Activated CD4-positive, CD25-positive, alpha-beta regulatory T cell treated with anti-CD3 and anti-CD28 coated beads, Interleukin-2, amount 50 U/mL, for 72 hours (primary cell): ENCODE measurements around the gene HOXD3.

Experiments used
- DNase-seq: peaks from one replicate; pipeline ENCODE4 v3.0.0; 2021

The HOXD3 gene

GRCh38 chr2:176156807-176157498 lies at the start of gene HOXD3:
Gene HOXD3 (plus strand): TSS chr2:176157307. CDS start chr2:176169115, 11,808 bp downstream.
- no peak for DNase-seq

GRCh38 chr2:176107731-176108181 lies 49.4 kb upstream of the HOXD3 start:
- no peak for DNase-seq

GRCh38 chr2:176109192-176109901 lies 47.8 kb upstream of the HOXD3 start:
- no peak for DNase-seq

GRCh38 chr2:176109946-176110345 lies 47.2 kb upstream of the HOXD3 start:
- no peak for DNase-seq

- DNase-seq, result no peak
These were observed 46.4 kb upstream of the HOXD3 start for GRCh38 chr2:176110415-176111308.

GRCh38 chr2:176111309-176111663 lies 45.8 kb upstream of the HOXD3 start:
- DNase-seq, result no peak

GRCh38 chr2:176111846-176112374 lies 45.2 kb upstream of the HOXD3 start:
- DNase-seq, result no peak

GRCh38 chr2:176112375-176113302 lies 44.5 kb upstream of the HOXD3 start:
- DNase-seq, result no peak

- no peak for DNase-seq
These were observed 42.8 kb upstream of the HOXD3 start for GRCh38 chr2:176114120-176114929.

GRCh38 chr2:176114930-176115625 lies 42.0 kb upstream of the HOXD3 start:
- no peak for DNase-seq

- no peak for DNase-seq
These were observed 41.0 kb upstream of the HOXD3 start, which contains the start of gene HOXD10 for GRCh38 chr2:176115883-176116813. Gene HOXD10 (plus strand): TSS chr2:176116778. CDS start chr2:176116834, 56 bp downstream.

GRCh38 chr2:176117162-176117822 lies 39.8 kb upstream of the HOXD3 start:
- DNase-seq, result no peak

- DNase-seq, result no peak
These were observed 39.2 kb upstream of the HOXD3 start for GRCh38 chr2:176117823-176118371.

GRCh38 chr2:176118601-176119339 lies 38.3 kb upstream of the HOXD3 start:
- no peak for DNase-seq

GRCh38 chr2:176120364-176121189 lies 36.5 kb upstream of the HOXD3 start:
- no peak for DNase-seq

- no peak for DNase-seq
These were observed 35.7 kb upstream of the HOXD3 start for GRCh38 chr2:176121190-176122051.
